HG03025 (cell line): ENCODE measurements around the gene SUN5.

Source experiments
- ATAC-seq: cut with Tn5 transposase; IDR thresholded peaks from one replicate; pipeline ENCODE4 v1.9.1; 2021; ENCODE audit warnings: mild to moderate bottlenecking, moderate library complexity; ENCODE audit not compliant: unreplicated experiment, low FRiP score

SUN5 gene

DNA sequence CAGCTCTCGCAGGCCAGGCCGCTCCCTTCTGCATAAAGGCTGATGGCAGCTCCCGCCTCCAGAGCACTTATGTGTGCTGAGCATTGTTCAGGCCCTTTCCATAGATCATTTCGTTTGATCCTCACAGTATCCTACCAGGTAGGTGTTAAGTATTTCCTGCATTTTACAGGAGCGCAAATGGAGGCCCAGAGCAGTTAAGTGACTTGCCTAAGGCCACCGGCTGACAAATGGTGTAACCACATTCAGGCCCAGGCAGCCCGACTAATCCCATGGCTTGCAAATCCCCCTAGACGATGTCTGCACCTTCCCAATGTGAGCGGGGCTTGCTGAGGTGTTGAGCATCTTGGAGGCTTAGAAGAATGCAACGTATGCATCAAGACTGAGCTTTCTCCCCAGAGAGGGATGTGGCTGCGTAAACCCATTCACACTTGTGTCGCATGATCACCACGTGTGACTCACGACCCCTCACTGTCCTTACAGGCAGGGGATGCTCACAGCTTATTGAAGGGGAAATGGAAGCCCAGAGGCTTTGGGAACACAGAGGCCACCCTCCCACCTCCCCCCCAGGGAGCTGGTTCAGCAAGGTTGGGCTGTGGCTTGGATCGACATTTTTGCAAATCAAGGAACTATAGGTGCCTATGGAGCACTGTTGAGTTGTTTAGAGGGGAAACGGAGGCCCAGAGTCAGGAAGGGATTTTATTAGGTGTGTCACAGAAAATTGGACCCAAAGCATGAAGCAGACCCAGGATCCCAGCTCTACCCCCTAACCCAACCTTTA is 10.3 kb upstream of the SUN5 start:
- no peak for ATAC-seq

DNA sequence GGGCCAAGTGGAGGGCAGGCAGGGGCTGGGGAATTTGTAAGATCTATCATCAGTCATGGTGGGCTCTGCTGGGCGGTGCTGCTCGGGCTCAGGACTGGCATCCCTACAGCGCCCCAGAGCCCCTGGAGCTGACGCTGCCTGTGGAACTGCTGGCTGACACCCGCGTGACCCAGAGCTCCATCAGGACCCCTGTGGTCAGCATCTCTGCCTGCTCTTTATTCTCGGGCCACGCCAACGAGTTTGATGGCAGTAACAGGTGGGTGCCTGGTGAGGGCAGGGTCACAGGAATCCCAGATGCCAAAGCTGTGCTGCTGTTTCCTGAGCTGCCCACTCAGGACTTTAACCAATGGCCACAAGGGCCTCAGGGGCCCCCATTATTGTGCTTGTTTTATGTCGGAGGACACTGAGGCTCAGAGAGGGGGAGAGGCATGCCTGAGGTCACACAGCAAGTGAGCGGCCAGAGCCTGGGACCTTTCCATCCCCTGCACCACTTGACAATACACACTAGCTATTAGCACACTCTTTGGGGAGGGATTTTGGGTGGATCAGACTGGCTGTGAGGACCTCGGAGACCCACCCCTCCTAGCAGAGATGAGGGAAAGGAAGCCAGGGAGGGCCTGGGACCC is 9.6 kb upstream of the SUN5 start:
- no peak for ATAC-seq

DNA sequence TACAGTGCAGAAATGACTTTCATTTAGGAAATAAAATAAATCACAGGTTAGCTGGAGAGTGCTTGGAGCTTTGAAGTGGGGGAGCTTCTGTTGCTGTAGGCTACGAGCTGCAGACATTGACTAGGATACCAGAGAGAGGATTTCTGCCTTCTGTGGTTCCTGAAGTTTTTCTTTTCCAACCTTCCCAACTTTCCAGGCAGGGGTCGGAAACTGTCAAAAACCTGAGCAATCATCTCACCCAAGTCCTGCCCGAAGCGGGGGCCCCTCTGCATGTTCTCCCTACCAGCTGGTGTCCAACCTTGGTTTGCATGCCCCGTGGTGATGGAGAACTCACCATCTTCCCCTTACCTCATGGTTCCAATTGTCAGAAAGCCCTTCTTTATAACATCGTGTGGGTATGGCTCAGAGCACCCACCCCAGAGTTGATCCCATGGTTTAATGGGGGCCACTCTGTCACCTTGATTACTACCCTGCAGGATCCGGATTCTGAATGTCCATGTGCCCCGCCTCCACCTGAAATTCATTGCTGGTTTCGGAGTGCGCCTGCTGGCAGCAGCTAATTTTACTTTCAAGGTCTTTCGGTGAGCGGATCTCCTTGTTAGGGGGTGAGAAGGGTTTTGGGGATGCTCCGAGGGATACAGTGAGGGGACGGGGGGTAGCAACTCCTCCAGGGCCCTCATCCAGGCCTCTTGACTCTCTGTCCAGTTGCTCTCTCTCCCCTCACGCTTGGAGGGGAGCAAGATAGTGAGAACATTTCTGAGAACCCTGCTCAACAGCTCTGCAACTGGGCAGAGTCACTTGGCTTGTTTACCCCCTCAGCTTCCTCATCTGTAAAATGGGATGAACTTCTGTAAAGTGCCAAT is 8.3 kb upstream of the SUN5 start:
- ATAC-seq: no peak

DNA sequence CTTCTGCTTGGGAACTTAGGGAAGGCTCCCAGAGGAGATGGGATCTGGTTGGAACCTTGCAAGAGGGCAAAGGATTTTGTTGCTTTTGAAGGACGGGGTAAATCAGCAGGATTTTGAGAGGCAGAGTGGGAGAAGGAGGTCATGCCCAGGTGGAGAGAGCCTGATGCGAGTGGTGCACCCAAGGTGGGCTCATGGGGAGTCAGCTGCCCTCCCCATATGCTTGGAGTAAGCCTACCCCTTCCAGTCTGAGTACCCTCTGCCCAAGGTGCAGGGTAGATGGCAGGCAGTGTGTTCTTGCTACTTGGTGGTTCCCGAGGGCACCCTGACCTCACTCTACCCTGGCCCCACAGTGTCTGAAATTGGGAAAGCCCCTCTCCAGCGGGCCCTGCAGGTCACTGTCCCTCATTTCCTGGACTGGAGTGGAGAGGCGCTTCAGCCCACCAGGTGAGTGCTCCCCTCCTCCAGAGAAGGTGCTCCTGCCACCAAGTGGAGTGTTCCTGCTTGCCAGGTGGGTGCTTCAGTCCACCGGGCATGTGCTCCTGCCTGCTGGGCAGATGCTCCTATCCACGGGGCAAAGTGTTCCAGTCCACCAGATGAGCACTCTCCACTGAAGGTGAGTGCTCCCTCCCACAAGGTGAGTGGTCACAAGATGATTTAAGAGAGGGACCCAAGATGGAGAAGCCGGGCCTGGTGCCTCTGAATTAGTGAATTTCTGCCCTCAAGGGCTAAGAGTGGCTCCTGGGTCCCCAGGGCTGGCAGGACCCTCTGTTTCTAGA is 6.6 kb upstream of the SUN5 start:
- no peak for ATAC-seq

DNA sequence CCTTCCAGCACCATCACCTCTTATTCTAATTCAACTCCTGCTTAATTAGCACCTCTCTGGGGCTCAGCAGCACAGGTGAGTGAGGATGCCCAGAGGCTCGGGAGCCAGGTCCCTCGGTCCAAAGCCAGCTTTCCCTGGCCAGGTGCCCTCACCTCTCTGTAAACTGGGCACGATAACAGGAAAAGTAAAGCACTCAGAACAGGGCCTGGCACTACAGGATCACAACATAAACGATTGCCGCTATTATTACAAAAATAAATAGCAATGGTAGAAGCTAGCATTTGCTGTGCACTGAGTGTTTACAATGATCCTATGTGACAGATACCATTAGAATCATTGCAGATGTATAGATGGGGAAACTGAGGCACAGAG is 5.9 kb upstream of the SUN5 start:
- ATAC-seq: no peak

DNA sequence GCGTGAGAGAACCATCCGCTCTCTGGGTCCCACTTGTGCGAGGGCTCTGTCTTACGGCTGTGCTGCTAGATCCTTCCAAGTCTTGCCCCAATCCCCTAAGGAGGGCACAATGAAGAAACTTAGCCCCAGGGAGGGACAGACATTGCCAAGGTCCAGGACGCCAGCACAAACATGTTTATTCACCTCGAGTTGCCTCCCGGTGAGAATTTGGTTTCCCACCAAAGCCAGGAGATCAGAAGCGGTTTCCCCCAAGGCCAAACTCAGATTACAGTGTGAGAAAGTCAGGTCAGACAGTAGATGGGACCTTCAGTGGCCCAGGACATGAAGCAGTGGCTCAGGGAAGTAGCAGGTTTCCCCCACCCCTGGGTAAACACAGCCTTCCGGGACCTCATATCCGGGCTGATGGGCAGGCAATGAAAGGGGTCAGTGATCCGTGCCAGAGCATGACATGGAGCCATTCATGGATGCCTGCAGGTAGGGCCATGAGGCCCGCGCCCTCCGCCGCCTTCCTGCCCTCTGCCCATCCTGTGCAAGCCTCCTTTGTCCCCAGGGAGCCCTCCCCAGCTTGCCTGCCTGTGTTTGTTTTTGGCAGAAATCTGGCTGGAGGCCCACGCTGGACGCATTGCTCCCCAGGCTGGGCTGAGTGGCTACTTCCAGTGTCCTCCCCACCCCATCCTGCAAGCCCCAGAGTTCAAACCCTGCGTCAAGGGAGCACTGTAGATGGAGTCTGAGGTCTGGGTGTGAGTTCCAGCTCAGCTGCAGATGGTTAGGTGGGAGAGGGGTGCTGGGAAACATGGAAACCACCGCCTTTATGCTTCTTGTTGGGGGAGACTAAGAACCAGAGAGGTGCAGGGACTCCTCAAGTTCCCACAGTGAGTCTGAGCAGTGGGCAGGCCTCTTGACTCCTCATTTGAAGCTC is 5.2 kb upstream of the SUN5 start:
- ATAC-seq: no peak

DNA sequence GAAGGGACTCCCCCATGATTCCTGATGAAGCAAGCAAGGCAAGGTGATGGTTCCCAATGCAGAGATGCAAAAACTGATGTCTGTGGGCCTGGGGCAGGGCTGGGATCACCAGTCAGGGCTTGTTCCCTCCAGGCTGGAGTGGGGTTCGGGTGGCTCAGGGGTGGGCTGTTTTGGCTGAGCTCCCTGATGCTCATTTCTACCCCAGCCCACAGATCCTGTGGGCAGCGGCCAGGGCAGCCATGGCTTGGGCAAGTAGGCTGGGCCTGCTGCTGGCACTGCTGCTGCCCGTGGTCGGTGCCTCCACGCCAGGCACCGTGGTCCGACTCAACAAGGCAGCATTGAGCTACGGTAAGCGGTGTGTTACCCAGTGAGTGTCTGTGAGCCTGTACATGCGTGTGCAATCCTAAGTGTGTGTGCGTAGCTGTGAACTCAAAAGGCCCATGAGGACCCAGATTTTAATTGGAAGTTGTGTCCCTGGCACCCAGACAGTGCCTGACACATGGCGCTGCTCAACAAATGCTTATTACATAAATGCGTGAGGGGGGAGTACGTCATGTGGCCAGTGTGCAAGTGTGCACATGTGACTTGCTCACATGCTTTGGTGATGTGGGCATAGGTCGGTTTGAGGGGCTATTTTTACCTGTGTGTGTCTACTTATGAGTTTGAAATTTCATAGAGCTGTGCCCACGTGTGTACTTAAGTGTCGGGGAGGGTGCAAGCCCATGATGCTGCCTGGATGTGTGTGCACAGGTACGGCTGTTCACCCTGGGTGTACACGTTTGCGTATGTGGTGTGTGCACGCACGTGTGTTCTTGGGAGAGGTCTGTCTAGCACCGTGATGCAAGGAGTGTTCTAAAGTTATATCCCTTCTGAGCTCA is 4.3 kb upstream of the SUN5 start:
- ATAC-seq: no peak

DNA sequence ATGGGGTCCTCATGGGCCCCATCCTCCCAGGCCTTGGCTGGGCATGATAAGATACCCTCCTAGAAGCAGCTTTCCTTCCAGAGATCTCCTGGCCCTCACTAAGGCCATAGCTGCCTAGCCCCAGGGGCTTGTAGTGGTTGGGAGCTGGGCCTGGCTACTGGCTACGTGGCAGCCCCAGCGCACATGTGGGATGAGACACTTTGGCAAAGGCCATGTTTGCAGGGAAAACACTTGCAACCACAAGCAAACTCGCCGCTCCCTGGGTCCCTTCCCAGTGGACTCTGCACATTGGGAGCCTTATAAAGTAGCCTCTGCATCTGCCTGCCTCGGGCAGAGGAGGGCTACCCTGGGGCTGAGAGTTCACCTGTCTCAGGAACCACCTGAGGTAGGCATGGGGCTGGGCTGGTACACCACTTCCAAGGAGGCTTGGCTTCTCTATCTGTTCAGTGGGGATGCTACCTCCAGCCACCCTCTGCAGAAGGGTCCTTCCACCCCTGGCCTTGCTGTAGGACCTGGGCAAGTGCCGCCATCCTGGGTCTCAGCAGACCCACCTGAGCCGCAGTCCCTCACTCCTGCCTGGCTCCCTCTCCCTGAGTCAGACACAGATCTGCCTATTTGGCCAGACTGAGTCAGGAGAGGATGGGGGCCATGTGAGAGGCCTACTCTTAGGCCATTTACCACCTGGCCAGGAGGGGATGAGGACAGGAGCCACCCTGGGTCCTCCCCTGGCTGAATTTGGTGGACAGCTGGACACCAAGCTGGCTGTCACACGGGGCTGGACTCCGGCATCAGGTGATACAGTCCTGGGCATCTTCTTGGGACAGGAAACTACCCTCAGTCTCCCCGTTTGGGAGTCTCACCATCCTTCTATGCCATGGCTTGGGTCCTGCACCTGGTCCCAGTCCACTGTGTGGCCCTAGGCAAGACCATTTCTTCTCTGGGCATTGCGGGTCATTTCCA is 3.4 kb upstream of the SUN5 start, which contains the start of gene BPIFB2:
Gene BPIFB2, plus strand, starts transcription at position 329 of the 960 bp plus-strand sequence. CDS start 871 bp downstream, outside the sequence.
- no peak for ATAC-seq

DNA sequence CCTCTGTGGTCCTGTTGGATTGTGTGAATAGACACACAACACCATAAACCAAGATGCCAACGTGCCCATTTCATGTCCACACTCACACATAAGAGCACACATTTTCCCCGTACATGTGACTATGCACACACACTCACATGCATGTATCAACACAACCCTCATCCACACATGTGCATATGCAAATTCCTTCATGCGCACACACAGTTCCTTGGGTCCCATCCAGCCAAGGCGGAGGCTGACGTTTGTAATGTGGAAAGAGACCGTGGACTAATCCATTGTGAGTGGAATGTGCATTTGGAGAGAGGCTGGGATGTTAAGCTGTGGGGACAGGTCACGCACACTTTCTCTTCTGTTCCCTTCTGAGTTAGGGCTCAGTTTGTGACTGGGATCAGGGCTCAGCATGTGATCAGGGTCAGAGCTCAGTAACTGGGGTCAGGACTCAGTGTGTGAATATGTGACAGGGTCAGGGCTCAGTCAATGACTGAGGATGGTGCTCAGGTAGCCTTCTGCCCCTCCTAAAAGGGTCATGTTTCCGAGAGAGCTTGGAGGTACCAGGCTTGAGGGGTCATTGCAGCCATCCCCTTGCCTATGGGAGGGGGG is 2.6 kb upstream of the SUN5 start:
- ATAC-seq: no peak

DNA sequence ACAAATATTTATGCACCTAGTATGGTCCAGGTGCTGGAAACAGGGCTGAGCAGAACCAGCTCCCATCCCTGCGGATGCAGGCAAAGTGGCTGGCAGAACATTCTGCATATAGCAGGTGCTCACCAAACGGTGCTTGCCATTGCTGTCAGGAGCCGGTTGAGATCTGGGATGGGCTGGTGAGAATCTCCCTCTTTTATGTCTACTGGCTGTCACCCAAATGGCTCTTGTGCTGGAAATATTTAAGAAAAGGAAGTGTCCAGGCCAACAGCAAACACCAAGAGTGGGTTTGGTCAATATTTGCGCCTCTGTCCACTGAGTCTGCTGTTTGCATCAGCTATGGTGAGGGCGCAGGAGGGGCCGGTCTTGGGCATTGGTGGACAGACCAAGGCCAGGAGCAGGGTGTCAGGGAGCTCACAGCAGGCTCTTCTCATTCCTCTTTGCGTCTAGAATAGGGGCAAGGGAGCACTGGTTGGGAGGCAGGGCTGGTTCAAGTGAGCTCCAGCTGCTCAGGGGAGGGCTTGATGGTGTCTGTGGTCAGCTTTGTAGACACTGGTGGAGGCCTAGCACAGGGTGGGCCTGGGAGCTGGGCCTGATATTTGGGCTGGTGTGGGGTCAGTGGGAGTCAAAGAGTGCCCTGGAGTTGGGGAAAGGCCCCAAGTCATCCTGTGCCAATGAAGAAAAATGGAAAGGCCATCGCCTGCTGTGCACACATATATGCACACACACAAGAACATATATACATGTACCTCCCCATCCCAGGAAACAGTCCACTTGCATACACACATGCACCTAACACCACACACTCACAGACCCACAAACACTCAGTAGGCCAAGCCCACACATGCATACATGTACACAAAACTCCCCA is 1.9 kb upstream of the SUN5 start:
- ATAC-seq: no peak

DNA sequence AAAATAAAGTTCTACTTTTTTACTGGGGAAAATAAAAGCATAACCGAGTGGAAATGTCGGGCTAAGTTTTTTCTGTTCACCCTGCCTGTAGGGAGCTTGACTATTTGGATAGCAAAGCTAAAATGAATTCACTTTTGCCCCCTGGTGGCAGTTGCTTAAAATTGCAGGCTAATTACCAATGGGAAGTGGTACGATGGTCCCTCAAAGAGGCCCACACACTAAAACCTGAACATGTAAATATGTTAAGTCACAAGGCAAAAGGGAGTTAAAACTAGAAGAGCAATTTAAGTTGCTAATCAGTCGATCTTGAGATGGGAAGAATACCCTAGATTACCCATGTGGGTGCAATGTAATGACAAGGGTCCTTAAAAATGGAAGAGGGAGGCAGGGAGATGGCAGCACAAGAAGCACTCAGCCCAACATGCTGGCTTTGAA is 916 bp upstream of the SUN5 start:
- no peak for ATAC-seq

DNA sequence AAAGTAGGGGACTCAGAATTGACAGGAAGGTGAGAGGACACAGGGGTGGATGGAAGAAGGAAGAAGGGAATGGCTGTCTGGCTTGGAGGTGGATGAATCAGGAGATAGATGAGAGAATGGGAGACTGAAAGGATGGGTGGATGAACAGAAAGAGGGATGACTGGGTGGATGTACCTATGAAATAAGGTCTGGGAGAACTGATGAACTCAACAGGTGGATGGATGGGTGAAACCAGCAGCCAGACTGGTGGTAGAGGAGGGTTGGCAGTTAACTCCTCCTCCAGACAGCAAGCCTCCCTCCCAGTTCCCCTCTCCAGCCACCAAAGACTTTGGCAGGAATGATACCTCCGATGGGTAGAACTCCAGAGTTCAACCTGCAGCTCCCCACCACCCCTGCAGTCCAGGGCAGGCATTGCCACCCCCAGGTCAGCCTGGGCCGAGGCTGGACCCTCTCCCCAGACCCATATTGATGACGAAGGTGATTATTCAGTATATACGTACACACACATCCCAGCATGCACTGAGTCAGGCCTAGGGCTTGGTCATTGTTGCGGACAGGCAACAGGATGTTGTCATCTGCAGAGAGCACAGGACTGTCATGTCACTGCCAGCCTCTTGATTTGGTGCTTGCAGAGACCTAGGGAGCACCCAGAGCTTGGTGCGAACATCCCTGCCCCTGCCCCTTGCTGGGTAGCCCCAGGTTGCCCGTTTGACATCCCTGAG is 2.0 kb downstream of the SUN5 start:
- ATAC-seq: no peak

DNA sequence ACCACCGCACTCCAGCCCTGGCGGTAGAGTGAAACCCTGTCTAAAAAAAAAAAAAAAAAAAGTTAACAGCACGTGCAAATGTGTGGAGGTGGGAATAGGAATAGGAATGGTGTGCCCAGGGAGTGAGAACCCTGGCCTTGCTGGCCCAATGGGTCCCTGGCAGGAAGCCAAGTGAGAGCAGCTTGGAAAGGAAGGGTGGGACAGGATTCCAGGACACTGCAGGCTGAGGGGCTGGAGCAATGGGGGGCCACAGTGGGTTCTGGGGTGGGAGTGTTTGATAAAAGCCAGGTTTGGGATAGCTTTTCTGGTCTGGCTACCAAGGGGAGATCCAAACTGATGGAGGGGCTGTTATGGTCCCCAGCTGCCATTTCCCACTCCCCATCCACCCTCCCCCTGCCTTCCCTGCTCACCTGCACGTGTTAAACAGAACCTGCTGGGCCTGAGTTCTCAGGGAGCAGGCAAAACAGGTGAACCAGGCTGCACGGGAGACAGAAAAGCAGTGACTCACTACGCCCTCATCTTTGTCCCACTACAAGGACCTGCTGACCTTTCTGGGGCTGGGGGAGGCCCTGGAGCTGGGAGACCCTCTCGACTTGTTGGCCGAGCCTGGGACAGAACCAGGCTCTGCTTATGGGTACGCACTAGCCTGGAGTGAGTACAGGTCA is 3.3 kb downstream of the SUN5 start:
- no peak for ATAC-seq

DNA sequence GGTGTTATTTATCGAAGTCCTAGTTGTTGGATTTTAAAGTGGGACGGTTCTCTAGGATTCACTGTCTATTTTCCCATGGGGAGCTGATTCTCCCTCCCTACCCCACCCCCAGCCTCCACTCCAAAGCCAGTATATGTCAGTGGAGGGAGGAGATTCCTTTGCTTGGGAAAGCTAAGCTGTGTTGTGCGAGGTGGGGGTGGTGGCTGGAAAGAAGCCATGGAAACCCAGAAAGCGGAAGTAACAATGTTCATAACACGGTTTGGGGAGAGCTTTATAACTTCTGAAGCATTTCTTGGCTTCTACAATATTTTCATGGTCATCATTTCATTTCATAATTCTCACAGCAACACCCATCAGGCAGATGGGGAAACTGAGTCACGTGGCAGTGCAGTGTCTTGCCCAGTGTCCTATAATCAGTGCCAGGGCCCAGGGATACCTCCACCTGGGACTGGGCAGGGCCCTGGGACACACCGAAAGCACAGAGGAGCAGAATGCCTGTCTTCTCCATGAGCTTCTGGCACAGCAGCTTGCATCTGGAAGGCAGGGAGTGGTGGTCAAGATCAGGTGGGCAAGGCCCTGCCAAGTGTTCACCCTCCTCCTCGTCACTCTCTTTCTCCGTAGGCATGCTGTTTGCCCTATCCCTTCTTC is 4.5 kb downstream of the SUN5 start:
- ATAC-seq: no peak
